ENCODE results near the gene GPT2.
"Not testable (repeated sequence)": the region's sequence is repeated elsewhere in the genome, so short reads cannot be mapped to it uniquely, and the experiment has no call there.

Gene GPT2

GRCh38 chr16:46862555-46863447 lies 21.4 kb upstream of the GPT2 start:
- no peak for DNase-seq

- no peak for DNase-seq
These were observed 17.9 kb upstream of the GPT2 start for GRCh38 chr16:46866286-46866685.

- not testable (repeated sequence) for DNase-seq
These were observed 16.7 kb upstream of the GPT2 start for GRCh38 chr16:46867486-46867885.

GRCh38 chr16:46868891-46869290 lies 15.3 kb upstream of the GPT2 start:
- DNase-seq: not testable (repeated sequence)

GRCh38 chr16:46871597-46871996 lies 12.6 kb upstream of the GPT2 start:
- DNase-seq: no peak

- no peak for DNase-seq
These were observed 11.0 kb upstream of the GPT2 start for GRCh38 chr16:46873201-46873600.

- DNase-seq: no peak
These were observed 8.9 kb upstream of the GPT2 start for GRCh38 chr16:46875243-46875642.

GRCh38 chr16:46882304-46882939 lies 1.7 kb upstream of the GPT2 start:
- DNase-seq: no peak

- no peak for DNase-seq
These were observed 1.2 kb upstream of the GPT2 start for GRCh38 chr16:46882940-46883307.

GRCh38 chr16:46883353-46883689 lies 841 bp upstream of the GPT2 start:
- DNase-seq: peak; percentile 79

GRCh38 chr16:46884513-46885293 lies 541 bp downstream of the GPT2 start:
- DNase-seq: no peak

GRCh38 chr16:46885960-46886763 lies 2.0 kb downstream of the GPT2 start:
- DNase-seq: no peak

- DNase-seq: no peak
These were observed 2.8 kb downstream of the GPT2 start for GRCh38 chr16:46886764-46887523.

- DNase-seq: no peak
These were observed 3.3 kb downstream of the GPT2 start for GRCh38 chr16:46887524-46887854.

- no peak for DNase-seq
These were observed 5.2 kb downstream of the GPT2 start for GRCh38 chr16:46889245-46889941.

- DNase-seq: no peak
These were observed 5.8 kb downstream of the GPT2 start for GRCh38 chr16:46889942-46890300.

- no peak for DNase-seq
These were observed 7.7 kb downstream of the GPT2 start for GRCh38 chr16:46891910-46892309.

- no peak for DNase-seq
These were observed 10.0 kb downstream of the GPT2 start for GRCh38 chr16:46894036-46894672.

GRCh38 chr16:46895399-46896313 lies 11.5 kb downstream of the GPT2 start:
- DNase-seq: no peak
